Neural crest cell (in vitro differentiated cells): ENCODE data around the gene ACTN4. TPM values are rescaled to one million over a fixed set of nuclear protein-coding genes. Genes with fewer than 3 reads are reported as not detected.

ENCODE experiments used
- DNase-seq: peaks from one replicate; pipeline ENCODE4 v3.0.0; 2021; ENCODE audit warnings: low read depth, mixed read lengths, low spot score
- H3K27ac Mint-ChIP-seq: one replicate; pipeline ENCODE4 v1.8.0; 2021; ENCODE audit warnings: mild to moderate bottlenecking, mixed read lengths; ENCODE audit not compliant: unreplicated experiment
- H3K27me3 Mint-ChIP-seq: 2 replicates; pipeline ENCODE4 v1.8.0; 2021; ENCODE audit warnings: low read depth, mild to moderate bottlenecking, mixed read lengths
- H3K36me3 Mint-ChIP-seq: 2 replicates; pipeline ENCODE4 v1.8.0; 2021; ENCODE audit warnings: low read depth, mild to moderate bottlenecking, mixed read lengths
- H3K4me1 Mint-ChIP-seq: 2 replicates; pipeline ENCODE4 v1.8.0; 2021; ENCODE audit warnings: mixed read lengths
- H3K4me3 Mint-ChIP-seq: one replicate; pipeline ENCODE4 v1.8.0; 2021; ENCODE audit warnings: mild to moderate bottlenecking, mixed read lengths
- H3K9me3 Mint-ChIP-seq: 2 replicates; pipeline ENCODE4 v1.8.0; 2021; ENCODE audit warnings: mixed read lengths
- CTCF ChIP-seq: fragments of 200-600 bp; sonication (generic); conservative IDR thresholded peaks from 2 replicates; pipeline ENCODE4 v1.5.0; 2021; ENCODE audit warnings: antibody characterized with exemption, mild to moderate bottlenecking
- total RNA-seq: library from RNA; stranded (reverse); gene quantifications from 2 replicates; pipeline ENCODE4 v1.2.1, GENCODE V29; 2021

Gene ACTN4
- total RNA-seq, 1 donor from 2014 or later: 324 TPM

- DNase-seq: no peak
- H3K4me1 Mint-ChIP-seq: peaks cover 64% of the 10 kb centered on the region
- H3K9me3 Mint-ChIP-seq: no peaks in the 10 kb centered on the region
- no peak for TF ChIP-seq CTCF
- H3K36me3 Mint-ChIP-seq: peaks cover under 1% of the 10 kb centered on the region
- no peaks in the 10 kb centered on the region for H3K27me3 Mint-ChIP-seq
- H3K27ac Mint-ChIP-seq: peak overlapping the region; percentile 92
- H3K4me3 Mint-ChIP-seq: peak overlapping the region; percentile 61
Observed at GRCh38 chr19:38676023-38676877, 28.8 kb downstream of the ACTN4 start.

- H3K4me3 Mint-ChIP-seq: peak overlapping the region; percentile 61
- DNase-seq: no peak
- H3K36me3 Mint-ChIP-seq: peaks cover 3% of the 10 kb centered on the region
- H3K4me1 Mint-ChIP-seq: peaks cover 56% of the 10 kb centered on the region
- H3K27me3 Mint-ChIP-seq: no peaks in the 10 kb centered on the region
- H3K9me3 Mint-ChIP-seq: no peaks in the 10 kb centered on the region
- TF ChIP-seq CTCF: no peak
- H3K27ac Mint-ChIP-seq: peak overlapping the region; percentile 90
Observed at GRCh38 chr19:38676878-38677646, 29.6 kb downstream of the ACTN4 start.

- peak overlapping the region; percentile 31 for H3K4me3 Mint-ChIP-seq
- no peak for TF ChIP-seq CTCF
- H3K4me1 Mint-ChIP-seq: peaks cover 65% of the 10 kb centered on the region
- peak overlapping the region; percentile 57 for H3K27ac Mint-ChIP-seq
- H3K9me3 Mint-ChIP-seq: peaks cover 4% of the 10 kb centered on the region
- peaks cover 8% of the 10 kb centered on the region for H3K36me3 Mint-ChIP-seq
- DNase-seq: no peak
- H3K27me3 Mint-ChIP-seq: no peaks in the 10 kb centered on the region
Observed at GRCh38 chr19:38678217-38678890, 30.9 kb downstream of the ACTN4 start.

GRCh38 chr19:38678891-38679494 lies 31.5 kb downstream of the ACTN4 start:
- peaks cover 69% of the 10 kb centered on the region for H3K4me1 Mint-ChIP-seq
- H3K36me3 Mint-ChIP-seq: peaks cover 8% of the 10 kb centered on the region
- no peak for DNase-seq
- TF ChIP-seq CTCF: no peak
- no peaks in the 10 kb centered on the region for H3K27me3 Mint-ChIP-seq
- peak overlapping the region; percentile 31 for H3K4me3 Mint-ChIP-seq
- H3K27ac Mint-ChIP-seq: peak overlapping the region; percentile 57
- H3K9me3 Mint-ChIP-seq: peaks cover 4% of the 10 kb centered on the region

- no peak for DNase-seq
- Mint-ChIP-seq H3K4me1 (peaks cover 67% of the 10 kb centered on the region), H3K9me3 (peaks cover 4% of the 10 kb centered on the region), H3K4me3 (no peak overlapping the region), H3K36me3 (peaks cover 8% of the 10 kb centered on the region), H3K27me3 (no peaks in the 10 kb centered on the region), H3K27ac (no peak overlapping the region)
- no peak for TF ChIP-seq CTCF
Observed at GRCh38 chr19:38679839-38680238, 32.4 kb downstream of the ACTN4 start.
